ENCODE results near the gene HAUS6. TPM values are rescaled to one million over a fixed set of nuclear protein-coding genes. Genes with fewer than 3 reads are reported as not detected.
"Not testable (repeated sequence)": the region's sequence is repeated elsewhere in the genome, so short reads cannot be mapped to it uniquely, and the experiment has no call there.

HAUS6 gene
- total RNA-seq, 2 experiments from 2014 or later, result 29.3 to 32.5 TPM

GRCh38 chr9:19116107-19116790, 13.5 kb upstream of the HAUS6 start:
- Mint-ChIP-seq H3K4me3 (no peak overlapping the region), H3K4me1 (no peaks in the 10 kb centered on the region), H3K27me3 (no peaks in the 10 kb centered on the region), H3K9me3 (ENCODE audit: low read depth) (no peaks in the 10 kb centered on the region), H3K36me3 (ENCODE audit: low read depth) (peaks cover 61% of the 10 kb centered on the region), H3K27ac (peak overlapping the region; percentile 17)
- ATAC-seq (no peak), DNase-seq (no peak)
- ChIA-PET CTCF (interaction anchor here (0.8 to 1.3 kb wide), 3 partner anchors 15 to 57 kb away, joined by 3 read pairs; no protein-coding TSS in a partner anchor), POLR2A (interaction anchor here (0.7 kb wide), 1 partner anchor 1468 kb away, joined by 3 read pairs; no protein-coding TSS in a partner anchor)
- intact Hi-C loops (cut with DNase I, micrococcal nuclease), result no loop called here

GRCh38 chr9:19114680-19115270, 12.1 kb upstream of the HAUS6 start:
- H3K36me3 Mint-ChIP-seq (ENCODE audit: low read depth), result peaks cover 48% of the 10 kb centered on the region
- ChIA-PET CTCF (interaction anchor here (1.3 to 1.6 kb wide), 2 partner anchors 20 to 22 kb away, joined by 3 to 4 read pairs; no protein-coding TSS in a partner anchor), POLR2A (no interaction called here)
- ATAC-seq (no peak), DNase-seq (no peak)
- no peaks in the 10 kb centered on the region for H3K4me1 Mint-ChIP-seq
- no peaks in the 10 kb centered on the region for H3K27me3 Mint-ChIP-seq
- H3K27ac Mint-ChIP-seq, result no peak overlapping the region
- intact Hi-C loops (cut with DNase I, micrococcal nuclease), result no loop called here
- no peaks in the 10 kb centered on the region for H3K9me3 Mint-ChIP-seq (ENCODE audit: low read depth)
- H3K4me3 Mint-ChIP-seq, result no peak overlapping the region

GRCh38 chr9:19113964-19114679, 11.4 kb upstream of the HAUS6 start:
- ATAC-seq, result no peak
- POLR2A ChIA-PET, result interaction anchor here (0.7 kb wide), 1 partner anchor 49 kb away, joined by 4 read pairs; no protein-coding TSS in a partner anchor
- Mint-ChIP-seq H3K27ac (no peak overlapping the region), H3K4me1 (no peaks in the 10 kb centered on the region), H3K4me3 (no peak overlapping the region), H3K36me3 (ENCODE audit: low read depth) (peaks cover 42% of the 10 kb centered on the region), H3K9me3 (ENCODE audit: low read depth) (no peaks in the 10 kb centered on the region), H3K27me3 (no peaks in the 10 kb centered on the region)
- CTCF ChIA-PET, result interaction anchor here (0.6 to 1.6 kb wide), 3 partner anchors 23 to 136 kb away, joined by 3 to 4 read pairs (median 3); no protein-coding TSS in a partner anchor
- intact Hi-C loops (cut with DNase I, micrococcal nuclease), result no loop called here
- no peak for DNase-seq

GRCh38 chr9:19113064-19113611, 10.4 kb upstream of the HAUS6 start:
- CTCF ChIA-PET, result interaction anchor here (0.7 to 1.6 kb wide), 4 partner anchors 8 to 63 kb away, joined by 3 to 4 read pairs (median 3); no protein-coding TSS in a partner anchor
- H3K4me1 Mint-ChIP-seq; H3K4me3 Mint-ChIP-seq; DNase-seq; intact Hi-C loops (cut with DNase I, micrococcal nuclease); H3K27ac Mint-ChIP-seq; ATAC-seq; H3K27me3 Mint-ChIP-seq; H3K9me3 Mint-ChIP-seq (ENCODE audit: low read depth): not testable (repeated sequence)
- POLR2A ChIA-PET, result interaction anchor here (0.7 kb wide), 2 partner anchors 46 to 50 kb away, joined by 4 to 13 read pairs; no protein-coding TSS in a partner anchor
- peaks cover 33% of the 10 kb centered on the region for H3K36me3 Mint-ChIP-seq (ENCODE audit: low read depth)

- ATAC-seq (peak; percentile 40), DNase-seq (no peak)
- H3K4me1 Mint-ChIP-seq, result no peaks in the 10 kb centered on the region
- no peaks in the 10 kb centered on the region for H3K27me3 Mint-ChIP-seq
- H3K9me3 Mint-ChIP-seq (ENCODE audit: low read depth), result no peaks in the 10 kb centered on the region
- intact Hi-C loops (cut with DNase I, micrococcal nuclease), result no loop called here
- ChIA-PET CTCF (no interaction called here), POLR2A (no interaction called here)
- no peak overlapping the region for H3K27ac Mint-ChIP-seq
- H3K4me3 Mint-ChIP-seq, result no peak overlapping the region
- peaks cover 1% of the 10 kb centered on the region for H3K36me3 Mint-ChIP-seq (ENCODE audit: low read depth)
Observed at GRCh38 chr9:19108038-19108437, 5.3 kb upstream of the HAUS6 start.

- ChIA-PET CTCF (interaction anchor here (0.6 to 2.8 kb wide), 5 partner anchors 14 to 79 kb away, joined by 3 to 8 read pairs (median 3); partner anchors contain the start of gene RRAGA), POLR2A (interaction anchor here (0.8 kb wide), 1 partner anchor 14 kb away, joined by 3 read pairs; no protein-coding TSS in a partner anchor)
- no peak overlapping the region for H3K4me3 Mint-ChIP-seq
- H3K27ac Mint-ChIP-seq, result peak overlapping the region; percentile 37
- ATAC-seq, result no peak
- no peak for DNase-seq
- H3K36me3 Mint-ChIP-seq (ENCODE audit: low read depth), result peaks cover 13% of the 10 kb centered on the region
- H3K27me3 Mint-ChIP-seq, result no peaks in the 10 kb centered on the region
- no peaks in the 10 kb centered on the region for H3K9me3 Mint-ChIP-seq (ENCODE audit: low read depth)
- peaks cover 17% of the 10 kb centered on the region for H3K4me1 Mint-ChIP-seq
- intact Hi-C loops (cut with DNase I, micrococcal nuclease), result no loop called here
Observed at GRCh38 chr9:19104515-19105282, 2.0 kb upstream of the HAUS6 start.

- ATAC-seq (peak; percentile 21), DNase-seq (peak; percentile 56)
- Mint-ChIP-seq H3K4me3 (peak overlapping the region; percentile 96), H3K9me3 (ENCODE audit: low read depth) (no peaks in the 10 kb centered on the region), H3K27me3 (no peaks in the 10 kb centered on the region), H3K4me1 (peaks cover 31% of the 10 kb centered on the region), H3K27ac (peak overlapping the region; percentile 96), H3K36me3 (ENCODE audit: low read depth) (peaks cover 23% of the 10 kb centered on the region)
- POLR2A ChIA-PET, result interaction anchor here (0.6 to 1.0 kb wide), 3 partner anchors 24 to 82 kb away, joined by 3 to 13 read pairs (median 4); no protein-coding TSS in a partner anchor
- CTCF ChIA-PET, result interaction anchor here (0.6 to 1.4 kb wide), 4 partner anchors 15 to 122 kb away, joined by 3 to 6 read pairs (median 3); no protein-coding TSS in a partner anchor
- intact Hi-C loops (cut with DNase I, micrococcal nuclease), result loop anchor here (1.0 to 2.0 kb wide), 12 partner anchors 25 to 897 kb away; partner anchors contain the start of genes DENND4C (in 2 of the 2), RRAGA (in 2 of the 2) and PLIN2 (in 1 of the 2)
Observed at GRCh38 chr9:19102181-19102630, 498 bp downstream of the HAUS6 start.

GRCh38 chr9:19101203-19101602, 1.5 kb downstream of the HAUS6 start:
- CTCF ChIA-PET, result interaction anchor here (0.8 to 1.4 kb wide), 6 partner anchors 16 to 74 kb away, joined by 3 to 6 read pairs (median 4); no protein-coding TSS in a partner anchor
- intact Hi-C loops (cut with DNase I, micrococcal nuclease), result no loop called here
- POLR2A ChIA-PET, result no interaction called here

GRCh38 chr9:19097431-19097830, 5.3 kb downstream of the HAUS6 start:
- H3K27me3 Mint-ChIP-seq; H3K9me3 Mint-ChIP-seq (ENCODE audit: low read depth); ATAC-seq; DNase-seq; intact Hi-C loops (cut with DNase I, micrococcal nuclease); H3K4me3 Mint-ChIP-seq; POLR2A ChIA-PET: not testable (repeated sequence)
- Mint-ChIP-seq H3K4me1 (peaks cover 39% of the 10 kb centered on the region), H3K36me3 (ENCODE audit: low read depth) (peaks cover 29% of the 10 kb centered on the region), H3K27ac (peak overlapping the region; percentile 33)
- CTCF ChIA-PET, result interaction anchor here (0.6 to 1.7 kb wide), 3 partner anchors 12 to 270 kb away, joined by 3 to 8 read pairs (median 3); no protein-coding TSS in a partner anchor

More at GRCh38 chr9:19101203-19101602, 1.5 kb downstream of the HAUS6 start:
- peaks cover 36% of the 10 kb centered on the region for H3K4me1 Mint-ChIP-seq
- no peak for DNase-seq
- peak overlapping the region; percentile 29 for H3K27ac Mint-ChIP-seq
- H3K4me3 Mint-ChIP-seq, result peak overlapping the region; percentile 96
- H3K27me3 Mint-ChIP-seq, result no peaks in the 10 kb centered on the region
- no peak for ATAC-seq
- no peaks in the 10 kb centered on the region for H3K9me3 Mint-ChIP-seq (ENCODE audit: low read depth)
- peaks cover 23% of the 10 kb centered on the region for H3K36me3 Mint-ChIP-seq (ENCODE audit: low read depth)
